Measurements from ENCODE around the gene GNG12. TPM values are rescaled to one million over a fixed set of nuclear protein-coding genes. Genes with fewer than 3 reads are reported as not detected.

GNG12 gene
- total and polyA plus RNA-seq, 4 experiments from 2014 or later: not detected

- H3K27me3 ChIP-seq (ENCODE audit: insufficient read depth, low read length): no peaks in the 10 kb centered on the region
- Mint-ChIP-seq H3K4me1 (no peaks in the 10 kb centered on the region), H3K27me3 (peaks cover 0 to 3% of the 10 kb centered on the region in 2 donors), H3K27ac (no peak overlapping the region), H3K9me3 (no peaks in the 10 kb centered on the region), H3K4me3 (no peak overlapping the region), H3K36me3 (no peaks in the 10 kb centered on the region)
- H3K4me3 ChIP-seq (ENCODE audit: low read length in 2 of 2): no peak overlapping the region
- no peak overlapping the region for H3K27ac ChIP-seq (ENCODE audit: low read depth, low read length)
- H3K9me3 ChIP-seq (ENCODE audit: control insufficient read depth in 1 of 2, low read length in 2 of 2): no peaks in the 10 kb centered on the region
- intact Hi-C loops (cut with micrococcal nuclease): no loop called here
- POLR2A ChIA-PET (ENCODE audit: partially characterized antibody): no interaction called here
- H3K36me3 ChIP-seq (ENCODE audit: insufficient read depth, low read length): no peaks in the 10 kb centered on the region
- no peak for DNase-seq
- H3K4me1 ChIP-seq (ENCODE audit: insufficient read depth, low read length): no peaks in the 10 kb centered on the region
- CTCF ChIA-PET (ENCODE audit: partially characterized antibody): no interaction called here
These were observed 122.8 kb downstream of the GNG12 start for GRCh38 chr1:67710417-67710816.

GRCh38 chr1:67708606-67709005, 124.7 kb downstream of the GNG12 start:
- Mint-ChIP-seq H3K9me3 (no peaks in the 10 kb centered on the region), H3K4me3 (no peak overlapping the region), H3K27ac (peak overlapping the region in 1 of 7 donors; percentile 50), H3K36me3 (no peaks in the 10 kb centered on the region), H3K27me3 (peaks cover 0 to 3% of the 10 kb centered on the region in 2 donors), H3K4me1 (no peaks in the 10 kb centered on the region)
- Histone ChIP-seq H3K4me3 (ENCODE audit: low read length in 2 of 2) (no peak overlapping the region), H3K27me3 (ENCODE audit: insufficient read depth, low read length) (no peaks in the 10 kb centered on the region), H3K27ac (ENCODE audit: low read depth, low read length) (no peak overlapping the region), H3K4me1 (ENCODE audit: insufficient read depth, low read length) (no peaks in the 10 kb centered on the region), H3K36me3 (ENCODE audit: insufficient read depth, low read length) (no peaks in the 10 kb centered on the region), H3K9me3 (ENCODE audit: control insufficient read depth in 1 of 2, low read length in 2 of 2) (no peaks in the 10 kb centered on the region)
- no peak for DNase-seq
- ChIA-PET POLR2A (ENCODE audit: partially characterized antibody) (no interaction called here), CTCF (ENCODE audit: partially characterized antibody) (no interaction called here)
- intact Hi-C loops (cut with micrococcal nuclease): no loop called here

- H3K4me3 ChIP-seq (ENCODE audit: low read length in 2 of 2): no peak overlapping the region
- Mint-ChIP-seq H3K4me1 (no peaks in the 10 kb centered on the region), H3K36me3 (no peaks in the 10 kb centered on the region), H3K27ac (no peak overlapping the region), H3K27me3 (peaks cover 0 to 3% of the 10 kb centered on the region in 2 donors), H3K9me3 (no peaks in the 10 kb centered on the region), H3K4me3 (no peak overlapping the region)
- no peaks in the 10 kb centered on the region for H3K36me3 ChIP-seq (ENCODE audit: insufficient read depth, low read length)
- H3K27ac ChIP-seq (ENCODE audit: low read depth, low read length): no peak overlapping the region
- POLR2A ChIA-PET (ENCODE audit: partially characterized antibody): no interaction called here
- no peaks in the 10 kb centered on the region for H3K4me1 ChIP-seq (ENCODE audit: insufficient read depth, low read length)
- no peaks in the 10 kb centered on the region for H3K27me3 ChIP-seq (ENCODE audit: insufficient read depth, low read length)
- intact Hi-C loops (cut with micrococcal nuclease): no loop called here
- H3K9me3 ChIP-seq (ENCODE audit: control insufficient read depth in 1 of 2, low read length in 2 of 2): no peaks in the 10 kb centered on the region
- no peak for DNase-seq
- CTCF ChIA-PET (ENCODE audit: partially characterized antibody): no interaction called here
These were observed 127.4 kb downstream of the GNG12 start for GRCh38 chr1:67705735-67706453.

GRCh38 chr1:67704351-67704750, 128.9 kb downstream of the GNG12 start:
- POLR2A ChIA-PET (ENCODE audit: partially characterized antibody): no interaction called here
- no peaks in the 10 kb centered on the region for H3K9me3 ChIP-seq (ENCODE audit: control insufficient read depth in 1 of 2, low read length in 2 of 2)
- H3K27ac ChIP-seq (ENCODE audit: low read depth, low read length): no peak overlapping the region
- no peaks in the 10 kb centered on the region for H3K36me3 ChIP-seq (ENCODE audit: insufficient read depth, low read length)
- no peak overlapping the region for H3K27ac Mint-ChIP-seq
- no peaks in the 10 kb centered on the region for H3K9me3 Mint-ChIP-seq
- H3K4me3 Mint-ChIP-seq: no peak overlapping the region
- no peaks in the 10 kb centered on the region for H3K4me1 Mint-ChIP-seq
- H3K27me3 Mint-ChIP-seq: peaks cover 2 to 3% of the 10 kb centered on the region in 2 donors
- no peaks in the 10 kb centered on the region for H3K36me3 Mint-ChIP-seq
- intact Hi-C loops (cut with micrococcal nuclease): no loop called here
- H3K27me3 ChIP-seq (ENCODE audit: insufficient read depth, low read length): no peaks in the 10 kb centered on the region
- CTCF ChIA-PET (ENCODE audit: partially characterized antibody): interaction anchor here (1.0 to 1.5 kb wide), 4 partner anchors 10 to 62 kb away, joined by 3 to 4 read pairs (median 4); no protein-coding TSS in a partner anchor
- H3K4me1 ChIP-seq (ENCODE audit: insufficient read depth, low read length): no peaks in the 10 kb centered on the region
- no peak for DNase-seq
- H3K4me3 ChIP-seq (ENCODE audit: low read length in 2 of 2): no peak overlapping the region

- DNase-seq: no peak
- H3K4me3 ChIP-seq (ENCODE audit: low read length in 2 of 2): no peak overlapping the region
- H3K4me1 Mint-ChIP-seq: no peaks in the 10 kb centered on the region
- no peaks in the 10 kb centered on the region for H3K36me3 Mint-ChIP-seq
- H3K36me3 ChIP-seq (ENCODE audit: insufficient read depth, low read length): no peaks in the 10 kb centered on the region
- intact Hi-C loops (cut with micrococcal nuclease): no loop called here
- H3K27me3 Mint-ChIP-seq: peaks cover 2 to 3% of the 10 kb centered on the region in 2 donors
- no peak overlapping the region for H3K27ac ChIP-seq (ENCODE audit: low read depth, low read length)
- H3K27me3 ChIP-seq (ENCODE audit: insufficient read depth, low read length): no peaks in the 10 kb centered on the region
- no peaks in the 10 kb centered on the region for H3K4me1 ChIP-seq (ENCODE audit: insufficient read depth, low read length)
- CTCF ChIA-PET (ENCODE audit: partially characterized antibody): interaction anchor here (1.2 kb wide), 1 partner anchor 16 kb away, joined by 4 read pairs; the partner anchor contains the start of gene GADD45A
- no peaks in the 10 kb centered on the region for H3K9me3 Mint-ChIP-seq
- H3K27ac Mint-ChIP-seq: no peak overlapping the region
- POLR2A ChIA-PET (ENCODE audit: partially characterized antibody): no interaction called here
- no peak overlapping the region for H3K4me3 Mint-ChIP-seq
- H3K9me3 ChIP-seq (ENCODE audit: control insufficient read depth in 1 of 2, low read length in 2 of 2): no peaks in the 10 kb centered on the region
These were observed 131.4 kb downstream of the GNG12 start for GRCh38 chr1:67701876-67702275.

- H3K4me3 ChIP-seq (ENCODE audit: low read length in 2 of 2): no peak overlapping the region
- DNase-seq: no peak
- no peaks in the 10 kb centered on the region for H3K9me3 Mint-ChIP-seq
- no peaks in the 10 kb centered on the region for H3K27me3 ChIP-seq (ENCODE audit: insufficient read depth, low read length)
- no peaks in the 10 kb centered on the region for H3K4me1 ChIP-seq (ENCODE audit: insufficient read depth, low read length)
- H3K27ac Mint-ChIP-seq: no peak overlapping the region
- intact Hi-C loops (cut with micrococcal nuclease): no loop called here
- H3K4me3 Mint-ChIP-seq: no peak overlapping the region
- ChIA-PET POLR2A (ENCODE audit: partially characterized antibody) (no interaction called here), CTCF (ENCODE audit: partially characterized antibody) (interaction anchor here (1.2 kb wide), 1 partner anchor 15 kb away, joined by 4 read pairs; the partner anchor contains the start of gene GADD45A)
- no peaks in the 10 kb centered on the region for H3K4me1 Mint-ChIP-seq
- H3K36me3 ChIP-seq (ENCODE audit: insufficient read depth, low read length): no peaks in the 10 kb centered on the region
- peaks cover 0 to 2% of the 10 kb centered on the region in 2 donors for H3K27me3 Mint-ChIP-seq
- H3K9me3 ChIP-seq (ENCODE audit: control insufficient read depth in 1 of 2, low read length in 2 of 2): no peaks in the 10 kb centered on the region
- no peaks in the 10 kb centered on the region for H3K36me3 Mint-ChIP-seq
- no peak overlapping the region for H3K27ac ChIP-seq (ENCODE audit: low read depth, low read length)
These were observed 132.4 kb downstream of the GNG12 start for GRCh38 chr1:67700692-67701410.

GRCh38 chr1:67700220-67700619, 133.0 kb downstream of the GNG12 start:
- DNase-seq: no peak
- no peak overlapping the region for H3K4me3 Mint-ChIP-seq
- intact Hi-C loops (cut with micrococcal nuclease): no loop called here
- Histone ChIP-seq H3K27ac (ENCODE audit: low read depth, low read length) (no peak overlapping the region), H3K27me3 (ENCODE audit: insufficient read depth, low read length) (no peaks in the 10 kb centered on the region), H3K36me3 (ENCODE audit: insufficient read depth, low read length) (no peaks in the 10 kb centered on the region), H3K4me1 (ENCODE audit: insufficient read depth, low read length) (no peaks in the 10 kb centered on the region), H3K4me3 (ENCODE audit: low read length in 2 of 2) (no peak overlapping the region), H3K9me3 (ENCODE audit: control insufficient read depth in 1 of 2, low read length in 2 of 2) (no peaks in the 10 kb centered on the region)
- H3K27me3 Mint-ChIP-seq: peaks cover 0 to 2% of the 10 kb centered on the region in 2 donors
- H3K4me1 Mint-ChIP-seq: no peaks in the 10 kb centered on the region
- no peaks in the 10 kb centered on the region for H3K9me3 Mint-ChIP-seq
- CTCF ChIA-PET (ENCODE audit: partially characterized antibody): no interaction called here
- H3K27ac Mint-ChIP-seq: no peak overlapping the region
- POLR2A ChIA-PET (ENCODE audit: partially characterized antibody): no interaction called here
- no peaks in the 10 kb centered on the region for H3K36me3 Mint-ChIP-seq

Measured in CD4-positive, alpha-beta memory T cell (primary cell).